Peyer's patch (tissue), 4 donors: ENCODE results near the gene DEK. TPM values are rescaled to one million over a fixed set of nuclear protein-coding genes. Genes with fewer than 3 reads are reported as not detected.
"Not testable (repeated sequence)": the region's sequence is repeated elsewhere in the genome, so short reads cannot be mapped to it uniquely, and the experiment has no call there.

Source experiments
- DNase-seq, 3 donors: peaks; one replicate each; pipeline ENCODE4 v3.0.0-alpha.2; 2017 to 2019
- H3K27ac ChIP-seq, 4 donors: fragments of 200-600 bp; sonication (generic); one replicate each; pipeline ENCODE4 v1.5.1; 2016 to 2019
- H3K27me3 ChIP-seq, 2 donors: fragments of 200-600 bp; sonication (generic); one replicate each; pipeline ENCODE4 v1.5.1; 2019
- H3K36me3 ChIP-seq, 3 donors: fragments of 200-600 bp; sonication (generic); one replicate each; pipeline ENCODE4 v1.5.1; 2016 to 2019
- H3K4me1 ChIP-seq, 4 donors: fragments of 200-600 bp; sonication (generic); one replicate each; pipeline ENCODE4 v1.5.1; 2016 to 2019
- H3K4me3 ChIP-seq, 4 donors: fragments of 200-600 bp; sonication (generic); 1 replicate in 3 of 4; 2 replicates in 1 of 4; pipeline ENCODE4 v1.5.1; 2016 to 2019; ENCODE audit warnings: mild to moderate bottlenecking in 1 of 4
- H3K9me3 ChIP-seq, 4 donors: fragments of 200-600 bp; sonication (generic); one replicate each; pipeline ENCODE4 v1.5.1; 2016 to 2019; ENCODE audit warnings: mild to moderate bottlenecking in 1 of 4
- CTCF ChIP-seq, 6 experiments: fragments of 450-650 bp in 4 of 6; fragments of 200-600 bp in 2 of 6; sonication (generic) in 1 of 6; IDR thresholded peaks; one replicate each; pipeline ENCODE4 v1.5.1; 2017 to 2019; ENCODE audit warnings: antibody characterized with exemption in 6 of 6, mild to moderate bottlenecking in 3 of 6, moderate library complexity in 1 of 6
- POLR2A ChIP-seq, 2 donors: fragments of 450-650 bp; IDR thresholded peaks; one replicate each; pipeline ENCODE4 v1.5.1; 2017; ENCODE audit warnings: antibody characterized with exemption in 2 of 2, mild to moderate bottlenecking in 2 of 2, moderate library complexity in 2 of 2
- total RNA-seq, 4 donors: library from RNA; depleted of rRNA; stranded (reverse); fragments of >200 nt; gene quantifications; one replicate each; pipeline ENCODE4 v1.1.0, GENCODE V29; 2016

The DEK gene
- total RNA-seq, 4 donors from 2014 or later = 93.1 to 140 (median 127) TPM

- Histone ChIP-seq H3K27ac (no peak overlapping the region), H3K4me1 (no peaks in the 10 kb centered on the region), H3K36me3 (peaks cover 0 to 22% (median 0%) of the 10 kb centered on the region in 3 donors), H3K4me3 (no peak overlapping the region), H3K27me3 (no peaks in the 10 kb centered on the region), H3K9me3 (no peaks in the 10 kb centered on the region)
- no peak for DNase-seq
- TF ChIP-seq POLR2A (IDR thresholded peaks at IDR 0.05) (no peak), CTCF (IDR thresholded peaks at IDR 0.05) (no peak)
These were observed 53.0 kb downstream of the DEK start for GRCh38 chr6:18211338-18211737.

GRCh38 chr6:18210707-18211106 lies 53.6 kb downstream of the DEK start:
- Histone ChIP-seq H3K9me3 (no peaks in the 10 kb centered on the region), H3K27ac (no peak overlapping the region), H3K4me3 (no peak overlapping the region), H3K36me3 (peaks cover 0 to 28% (median 0%) of the 10 kb centered on the region in 3 donors), H3K27me3 (no peaks in the 10 kb centered on the region), H3K4me1 (no peaks in the 10 kb centered on the region)
- TF ChIP-seq CTCF (IDR thresholded peaks at IDR 0.05) (no peak), POLR2A (IDR thresholded peaks at IDR 0.05) (no peak)
- DNase-seq = no peak

GRCh38 chr6:18209539-18210197 lies 54.7 kb downstream of the DEK start:
- no peak overlapping the region for H3K27ac ChIP-seq
- no peaks in the 10 kb centered on the region for H3K27me3 ChIP-seq
- H3K9me3 ChIP-seq = no peaks in the 10 kb centered on the region
- peaks cover 0 to 21% (median 0%) of the 10 kb centered on the region in 3 donors for H3K36me3 ChIP-seq
- no peak for DNase-seq
- TF ChIP-seq POLR2A (IDR thresholded peaks at IDR 0.05) = no peak
- no peak for TF ChIP-seq CTCF (IDR thresholded peaks at IDR 0.05)
- H3K4me1 ChIP-seq = no peaks in the 10 kb centered on the region
- no peak overlapping the region for H3K4me3 ChIP-seq

GRCh38 chr6:18208778-18209177 lies 55.6 kb downstream of the DEK start:
- H3K27ac ChIP-seq, DNase-seq, H3K27me3 ChIP-seq, H3K4me1 ChIP-seq, H3K4me3 ChIP-seq, H3K9me3 ChIP-seq: not testable (repeated sequence)
- peaks cover 0 to 16% (median 0%) of the 10 kb centered on the region in 3 donors for H3K36me3 ChIP-seq

- H3K4me3 ChIP-seq = no peak overlapping the region
- H3K36me3 ChIP-seq = peaks cover 0 to 15% (median 0%) of the 10 kb centered on the region in 3 donors
- no peak overlapping the region for H3K27ac ChIP-seq
- no peaks in the 10 kb centered on the region for H3K27me3 ChIP-seq
- no peaks in the 10 kb centered on the region for H3K4me1 ChIP-seq
- no peak for DNase-seq
- no peaks in the 10 kb centered on the region for H3K9me3 ChIP-seq
- no peak for TF ChIP-seq POLR2A (IDR thresholded peaks at IDR 0.05)
- no peak for TF ChIP-seq CTCF (IDR thresholded peaks at IDR 0.05)
These were observed 56.4 kb downstream of the DEK start for GRCh38 chr6:18207949-18208348.

- no peak overlapping the region for H3K4me3 ChIP-seq
- H3K27ac ChIP-seq = no peak overlapping the region
- no peaks in the 10 kb centered on the region for H3K4me1 ChIP-seq
- no peak for TF ChIP-seq POLR2A (IDR thresholded peaks at IDR 0.05)
- TF ChIP-seq CTCF (IDR thresholded peaks at IDR 0.05) = no peak
- no peaks in the 10 kb centered on the region for H3K27me3 ChIP-seq
- no peak for DNase-seq
- H3K36me3 ChIP-seq = peaks cover 0 to 15% (median 0%) of the 10 kb centered on the region in 3 donors
- H3K9me3 ChIP-seq = no peaks in the 10 kb centered on the region
These were observed 56.9 kb downstream of the DEK start for GRCh38 chr6:18207438-18207837.
